Measurements from ENCODE around the gene SLC66A1. TPM values are rescaled to one million over a fixed set of nuclear protein-coding genes. Genes with fewer than 3 reads are reported as not detected.
"Not testable (repeated sequence)": the region's sequence is repeated elsewhere in the genome, so short reads cannot be mapped to it uniquely, and the experiment has no call there.

The SLC66A1 gene
- total RNA-seq, 1 donor from 2014 or later = 7.5 TPM

GRCh38 chr1:19300211-19300610, 11.9 kb upstream of the SLC66A1 start:
- no peak for DNase-seq (ENCODE audit: low spot score)
- intact Hi-C loops (cut with DNase I) = no loop called here

DNA sequence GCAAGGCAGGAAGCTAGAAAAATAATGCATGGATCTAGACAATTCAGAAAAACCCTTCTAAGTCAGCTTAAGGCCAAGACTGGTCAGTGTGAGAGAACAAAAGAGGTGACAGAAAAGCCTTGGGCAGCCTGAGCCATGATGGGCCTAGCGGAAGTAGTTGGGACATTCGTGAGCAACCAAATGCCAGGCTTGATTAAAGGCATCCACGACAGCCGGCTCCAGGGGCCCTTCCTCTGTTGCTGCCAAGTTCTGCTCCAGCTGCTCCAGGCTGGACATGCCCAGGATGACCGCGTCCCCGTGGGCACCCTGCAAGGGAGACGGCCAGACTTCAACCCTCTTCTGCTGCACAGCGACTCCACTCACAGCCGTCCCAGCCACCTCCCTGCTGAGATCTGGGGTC, 8.0 kb upstream of the SLC66A1 start:
- intact Hi-C loops (cut with DNase I); DNase-seq (ENCODE audit: low spot score): not testable (repeated sequence)

- intact Hi-C loops (cut with DNase I) = no loop called here
- DNase-seq (ENCODE audit: low spot score) = no peak
These were observed 6.2 kb upstream of the SLC66A1 start for GRCh38 chr1:19305880-19306279.

GRCh38 chr1:19306941-19307340, 5.2 kb upstream of the SLC66A1 start:
- DNase-seq (ENCODE audit: low spot score) = no peak
- intact Hi-C loops (cut with DNase I) = no loop called here

DNA sequence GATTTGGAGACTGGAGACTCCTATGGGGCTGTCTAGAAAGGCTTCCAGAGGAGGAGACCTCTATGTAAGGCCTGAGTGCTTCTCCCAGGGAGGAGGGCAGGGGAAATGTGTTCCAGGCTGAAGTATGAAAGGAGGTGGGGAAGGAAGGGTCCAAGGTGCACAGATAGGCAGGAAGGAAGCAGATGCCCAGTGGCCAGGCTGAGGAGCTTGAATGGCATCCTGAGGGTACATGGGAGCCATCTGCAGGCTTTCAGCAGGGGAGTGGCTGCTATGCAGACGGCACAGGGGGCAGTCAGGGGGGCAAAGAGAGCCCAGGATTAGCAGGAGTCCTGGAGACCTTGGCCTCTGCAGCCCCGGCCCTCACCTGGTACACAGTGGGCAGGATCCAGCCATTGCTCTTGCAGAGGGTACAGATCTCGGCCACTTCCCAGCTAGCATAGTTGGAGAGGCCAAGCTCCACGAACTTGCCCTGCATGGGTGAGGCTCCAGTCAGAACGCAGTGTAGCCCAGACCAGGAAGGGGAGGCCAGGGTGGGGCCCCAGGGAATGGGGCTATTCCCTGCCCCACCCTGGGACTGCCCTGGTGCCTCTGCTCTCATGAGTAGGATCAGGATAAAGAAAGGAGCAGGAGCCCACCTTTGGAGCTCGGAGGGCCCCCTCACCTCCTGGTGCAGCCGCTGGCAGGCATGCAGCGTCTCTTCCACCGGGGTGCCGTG, 4.2 kb upstream of the SLC66A1 start:
- no peak for DNase-seq (ENCODE audit: low spot score)
- intact Hi-C loops (cut with DNase I) = no loop called here

GRCh38 chr1:19308509-19308907, 3.6 kb upstream of the SLC66A1 start:
- intact Hi-C loops (cut with DNase I) = no loop called here
- no peak for DNase-seq (ENCODE audit: low spot score)

GRCh38 chr1:19309123-19309813, 2.9 kb upstream of the SLC66A1 start:
- no peak for DNase-seq (ENCODE audit: low spot score)
- intact Hi-C loops (cut with DNase I) = no loop called here

GRCh38 chr1:19310061-19310460, 2.1 kb upstream of the SLC66A1 start:
- intact Hi-C loops (cut with DNase I) = loop anchor here (5.0 kb wide), 1 partner anchor 58 kb away; the partner anchor contains the start of genes EMC1 and MRTO4
- no peak for DNase-seq (ENCODE audit: low spot score)

DNA sequence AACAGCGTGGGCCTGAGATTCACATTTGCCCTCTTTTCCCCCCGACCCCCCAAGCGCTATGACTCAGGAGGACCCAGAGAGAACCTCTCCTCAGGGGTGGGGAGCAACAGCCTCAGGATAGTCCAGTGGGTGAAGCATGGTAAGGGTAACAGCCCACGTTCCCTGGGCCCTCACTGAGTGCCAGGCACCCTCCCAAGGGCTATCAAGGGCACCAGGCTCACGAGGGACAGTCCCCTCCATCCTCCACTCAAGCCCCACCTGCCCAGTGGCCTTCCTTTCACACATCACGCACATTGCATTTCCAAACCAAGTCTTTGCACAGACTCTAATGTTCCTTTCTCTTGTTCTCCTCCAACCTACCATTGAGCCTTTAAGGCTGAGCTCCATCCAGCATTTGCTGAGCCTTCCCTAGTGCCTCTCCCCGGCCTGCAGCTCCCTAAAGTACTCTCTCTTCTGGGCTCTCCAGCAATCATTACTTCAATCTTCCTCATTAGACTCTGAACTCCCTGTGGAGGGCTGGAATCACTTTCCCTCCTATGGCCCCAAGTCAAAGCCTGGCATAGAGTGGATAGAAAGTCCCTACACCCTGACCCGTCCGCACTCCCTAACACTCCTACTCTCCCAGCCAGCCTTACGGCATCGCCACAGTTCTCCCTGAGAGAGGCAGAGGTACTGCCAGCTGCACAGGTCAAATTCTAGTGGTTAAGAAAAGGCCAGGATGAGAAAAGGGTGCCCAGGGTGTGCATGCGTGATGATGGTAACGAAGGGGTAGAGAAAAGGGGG, 1.2 kb upstream of the SLC66A1 start:
- DNase-seq (ENCODE audit: low spot score) = no peak
- intact Hi-C loops (cut with DNase I) = loop anchor here (5.0 kb wide), 1 partner anchor 59 kb away; the partner anchor contains the start of genes EMC1 and MRTO4

- intact Hi-C loops (cut with DNase I) = loop anchor here (5.0 kb wide), 1 partner anchor 59 kb away; the partner anchor contains the start of genes EMC1 and MRTO4
- DNase-seq (ENCODE audit: low spot score) = no peak
These were observed 609 bp upstream of the SLC66A1 start for GRCh38 chr1:19311503-19311930.

DNA sequence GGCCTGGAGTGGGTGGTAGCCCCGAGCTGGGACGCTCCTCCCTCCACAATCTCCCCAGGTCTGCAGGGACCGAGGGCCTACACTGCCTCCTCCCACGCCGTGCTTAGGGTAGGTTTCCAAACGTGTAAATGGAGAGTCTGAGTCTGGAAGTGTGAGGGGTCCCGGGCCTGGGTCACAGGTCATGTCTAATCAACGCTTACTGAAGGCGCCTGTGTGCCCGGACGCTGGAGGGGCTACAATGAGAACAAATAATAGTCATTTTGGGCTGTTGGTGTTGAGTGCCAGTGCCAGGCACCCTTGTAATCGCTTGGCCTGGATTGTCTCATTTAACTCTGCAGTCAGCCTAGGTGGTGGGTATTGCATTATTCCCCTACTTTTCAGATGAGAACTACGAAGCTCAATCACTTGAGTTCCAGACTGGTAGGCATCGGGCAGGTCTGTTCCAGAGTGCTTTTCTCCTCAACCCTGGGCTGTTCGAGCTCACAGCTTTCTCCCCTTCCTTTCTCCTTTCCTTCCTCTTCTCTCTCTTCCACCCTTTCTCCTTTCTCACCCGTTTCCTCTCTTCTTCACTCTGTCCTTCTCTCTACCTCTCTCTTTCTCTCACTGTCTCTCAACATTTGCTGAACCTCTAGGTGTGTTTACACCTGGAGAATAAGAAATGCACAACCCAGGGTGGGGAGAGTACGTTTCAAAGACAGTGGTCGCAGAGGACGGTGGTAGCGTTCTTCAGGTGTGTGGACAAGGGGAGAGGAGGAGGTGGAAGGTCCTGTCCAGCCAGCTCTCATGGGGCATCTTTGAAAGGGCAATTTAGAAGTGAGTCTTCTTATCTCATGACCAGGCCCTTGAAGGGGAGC, 883 bp downstream of the SLC66A1 start:
- intact Hi-C loops (cut with DNase I) = loop anchor here (1.0 to 5.0 kb wide), 2 partner anchors 61 to 339 kb away; partner anchors contain the start of genes EMC1 and MRTO4
- DNase-seq (ENCODE audit: low spot score) = no peak

- intact Hi-C loops (cut with DNase I) = loop anchor here (5.0 kb wide), 1 partner anchor 61 kb away; the partner anchor contains the start of genes EMC1 and MRTO4
- no peak for DNase-seq (ENCODE audit: low spot score)
These were observed 1.5 kb downstream of the SLC66A1 start for GRCh38 chr1:19313636-19313959.

DNA sequence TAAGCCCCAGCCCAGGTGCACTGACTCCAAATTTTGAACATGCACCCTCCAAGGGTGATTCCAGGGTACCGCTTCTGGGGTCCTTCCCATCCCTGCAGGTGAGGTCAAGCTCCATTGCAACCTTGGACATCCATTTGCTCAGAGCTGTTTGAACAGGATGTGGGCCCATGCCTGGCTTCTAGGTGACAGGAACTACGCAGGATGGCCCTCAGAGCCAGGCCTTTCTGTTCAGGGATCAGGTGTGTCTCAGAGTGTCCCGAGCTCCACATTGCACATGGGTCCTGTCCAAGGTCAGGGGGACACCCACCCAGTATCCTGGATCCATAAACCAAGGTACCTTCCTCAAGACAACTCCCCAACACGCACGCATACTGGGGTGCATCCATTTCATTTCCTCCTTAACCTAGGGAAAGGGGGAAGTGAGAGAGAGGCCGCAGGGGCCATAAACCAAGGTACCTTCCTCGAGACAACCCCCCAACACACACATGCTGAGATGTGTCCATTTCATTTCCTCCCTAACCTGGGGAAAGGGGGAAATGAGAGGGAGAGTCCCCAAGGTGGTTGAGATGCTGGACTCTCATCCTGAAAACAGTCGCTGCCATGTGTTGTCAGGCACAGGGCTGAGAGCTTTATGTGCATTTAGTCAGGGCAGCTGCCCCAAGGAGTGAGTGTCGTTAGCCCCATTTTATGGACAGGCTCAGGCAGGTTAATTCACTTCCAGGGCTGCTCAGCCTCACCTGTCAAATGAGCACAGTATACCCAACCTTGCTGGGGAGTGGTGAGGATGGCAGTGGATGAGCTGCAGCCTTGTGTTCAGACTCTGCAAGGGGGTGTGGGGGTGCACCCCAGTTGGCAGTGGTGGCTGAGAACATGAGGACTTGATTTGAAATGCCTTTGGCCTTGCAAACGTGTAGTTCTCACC, 2.1 kb downstream of the SLC66A1 start:
- intact Hi-C loops (cut with DNase I) = loop anchor here (5.0 kb wide), 1 partner anchor 62 kb away; the partner anchor contains the start of genes EMC1 and MRTO4
- DNase-seq (ENCODE audit: low spot score) = no peak

- intact Hi-C loops (cut with DNase I) = no loop called here
- no peak for DNase-seq (ENCODE audit: low spot score)
These were observed 3.5 kb downstream of the SLC66A1 start for GRCh38 chr1:19315378-19316198.

DNA sequence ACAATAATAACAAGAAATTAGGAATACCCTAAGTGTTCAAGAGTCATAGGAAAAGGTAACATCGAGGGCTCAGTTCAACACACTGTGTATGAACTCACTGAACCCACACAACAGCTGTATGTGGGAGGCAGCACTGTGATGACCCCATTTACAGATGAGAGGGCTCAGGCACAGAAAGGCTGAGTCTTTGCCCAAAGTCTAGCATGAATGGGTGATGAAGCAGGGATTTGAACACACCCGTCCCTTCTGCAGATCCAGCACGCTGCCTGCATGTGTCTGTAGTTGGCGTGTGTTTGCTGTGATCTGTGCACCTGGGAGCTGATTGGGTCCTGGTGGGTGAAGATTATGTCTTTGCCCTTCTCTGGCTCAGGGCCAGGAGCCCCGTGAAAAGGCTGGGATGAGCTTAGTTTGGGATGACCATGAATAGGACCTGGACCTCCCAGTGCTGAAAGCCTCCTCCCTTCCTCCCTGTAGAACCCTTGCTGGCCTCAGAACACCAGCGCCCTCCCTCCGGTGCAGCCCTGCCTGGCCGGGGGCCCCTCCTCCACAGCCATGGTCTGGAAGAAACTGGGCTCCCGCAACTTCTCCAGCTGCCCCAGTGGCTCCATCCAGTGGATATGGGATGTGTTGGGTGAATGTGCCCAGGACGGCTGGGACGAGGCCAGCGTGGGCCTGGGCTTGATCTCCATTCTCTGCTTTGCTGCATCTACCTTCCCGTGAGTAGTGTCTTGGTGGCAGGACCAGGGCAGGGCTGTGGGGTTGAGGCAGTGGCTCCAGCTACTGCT, 5.2 kb downstream of the SLC66A1 start:
- intact Hi-C loops (cut with DNase I) = no loop called here
- no peak for DNase-seq (ENCODE audit: low spot score)

DNA sequence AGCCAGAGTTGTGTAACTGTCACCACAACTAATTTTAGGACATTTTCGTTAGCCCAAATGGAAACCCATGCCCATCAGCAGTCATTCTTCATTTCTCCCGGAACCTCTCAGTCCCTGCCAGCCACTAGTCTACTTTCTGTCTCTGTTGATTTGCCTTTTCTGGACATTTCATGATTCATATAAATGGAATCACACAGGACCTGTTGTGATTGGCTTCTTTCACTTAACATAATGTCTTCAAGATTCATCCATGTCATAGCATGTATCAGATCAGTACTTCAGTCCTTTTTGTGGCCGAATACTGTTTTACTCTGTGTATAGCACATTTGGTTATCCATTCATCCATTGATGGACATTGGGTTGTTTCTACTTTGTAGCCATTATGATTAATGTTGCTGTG, 7.1 kb downstream of the SLC66A1 start:
- no peak for DNase-seq (ENCODE audit: low spot score)
- intact Hi-C loops (cut with DNase I) = no loop called here

DNA sequence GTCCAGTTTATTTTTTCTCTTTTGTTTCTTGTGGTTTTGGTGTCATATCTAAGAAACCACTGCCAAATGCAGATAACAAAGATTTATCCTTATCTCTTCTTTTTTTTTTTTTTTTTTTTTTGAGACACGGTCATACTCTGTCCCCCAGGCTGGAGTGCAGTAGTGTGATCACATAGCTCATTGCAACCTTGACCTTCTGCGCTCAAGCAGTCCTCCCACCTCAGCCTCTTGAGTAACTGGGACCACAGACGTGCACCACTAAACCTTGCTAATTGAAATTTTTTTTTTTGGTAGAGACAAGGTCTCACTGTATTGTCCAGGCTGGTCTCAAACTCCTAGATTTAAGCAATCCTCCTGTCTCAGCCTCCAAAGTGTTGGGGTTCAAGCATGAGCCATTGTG, 8.9 kb downstream of the SLC66A1 start:
- no peak for DNase-seq (ENCODE audit: low spot score)
- intact Hi-C loops (cut with DNase I) = no loop called here

Measured in cardiac septum (tissue), 1 donor.